Metanephros (tissue), 1 donor: ENCODE results near the gene NAA80. TPM values are rescaled to one million over a fixed set of nuclear protein-coding genes. Genes with fewer than 3 reads are reported as not detected.

ENCODE experiments used
- total RNA-seq: library from RNA; depleted of rRNA; stranded (reverse); fragments of >200 nt; gene quantifications from one replicate; pipeline ENCODE4 v1.2.3, GENCODE V29; 2014

The NAA80 gene
- total RNA-seq = 4.8 TPM

DNA sequence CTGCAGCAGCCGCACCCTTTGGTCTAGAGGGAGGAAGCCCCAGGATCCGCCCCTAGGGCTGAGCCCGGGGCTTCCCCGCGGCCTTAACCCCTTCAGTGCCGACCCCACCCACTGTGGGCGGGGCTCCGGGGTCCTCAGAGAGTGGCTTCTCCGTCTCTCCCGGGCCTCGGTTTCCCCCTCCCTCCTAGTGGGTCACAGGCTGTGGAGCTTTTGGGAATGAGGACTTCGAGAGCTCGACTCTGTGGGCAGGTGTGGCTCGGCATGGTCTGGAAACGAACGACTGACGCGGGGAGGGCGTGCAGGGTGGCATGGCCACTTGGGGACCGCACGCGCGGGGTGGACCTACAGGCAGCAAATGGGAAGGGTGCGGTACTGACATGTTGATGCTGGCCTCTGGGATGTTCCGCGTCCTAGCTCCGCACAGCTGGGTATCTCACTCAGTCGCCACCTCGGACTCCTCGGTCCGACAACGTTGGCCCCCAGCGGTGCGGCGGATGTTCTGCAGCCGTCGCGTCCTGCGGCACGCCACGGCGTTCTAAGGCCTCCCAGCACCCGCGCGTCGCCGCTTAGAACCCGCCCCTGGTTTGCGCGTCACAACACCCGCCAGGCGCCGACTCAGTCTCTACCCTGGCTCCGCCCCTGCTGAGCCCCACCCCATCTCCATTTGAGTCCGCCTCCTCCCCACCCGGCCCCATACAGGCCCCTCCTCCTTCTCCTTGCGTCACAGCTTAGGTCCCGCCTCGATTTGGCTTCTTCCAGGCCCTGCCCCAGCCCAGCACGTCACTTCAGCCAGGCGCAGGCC lies at the start of gene NAA80, which contains the start of gene HYAL3:
Gene NAA80, minus strand, starts transcription at position 570 of the 802 bp plus-strand sequence. CDS start 1,942 bp downstream, outside the sequence.
Gene HYAL3, minus strand, starts transcription at position 570 of the 802 bp plus-strand sequence. CDS start 3,803 bp downstream, outside the sequence.

GRCh38 chr3:50345586-50346234 lies 46.5 kb upstream of the NAA80 start, which contains the start of gene ZMYND10:
Gene ZMYND10 (minus strand): TSS chr3:50345732. CDS start chr3:50345579, 153 bp downstream.

GRCh38 chr3:50340448-50341329 lies 41.5 kb upstream of the NAA80 start, which contains the start of gene RASSF1:
Gene RASSF1 (minus strand): TSS chr3:50340836. CDS start chr3:50340805, 31 bp downstream.

GRCh38 chr3:50327943-50328691 lies 28.9 kb upstream of the NAA80 start, which contains the start of gene TUSC2:
Gene TUSC2 (minus strand): TSS chr3:50328223. CDS start chr3:50328099, 124 bp downstream.

DNA sequence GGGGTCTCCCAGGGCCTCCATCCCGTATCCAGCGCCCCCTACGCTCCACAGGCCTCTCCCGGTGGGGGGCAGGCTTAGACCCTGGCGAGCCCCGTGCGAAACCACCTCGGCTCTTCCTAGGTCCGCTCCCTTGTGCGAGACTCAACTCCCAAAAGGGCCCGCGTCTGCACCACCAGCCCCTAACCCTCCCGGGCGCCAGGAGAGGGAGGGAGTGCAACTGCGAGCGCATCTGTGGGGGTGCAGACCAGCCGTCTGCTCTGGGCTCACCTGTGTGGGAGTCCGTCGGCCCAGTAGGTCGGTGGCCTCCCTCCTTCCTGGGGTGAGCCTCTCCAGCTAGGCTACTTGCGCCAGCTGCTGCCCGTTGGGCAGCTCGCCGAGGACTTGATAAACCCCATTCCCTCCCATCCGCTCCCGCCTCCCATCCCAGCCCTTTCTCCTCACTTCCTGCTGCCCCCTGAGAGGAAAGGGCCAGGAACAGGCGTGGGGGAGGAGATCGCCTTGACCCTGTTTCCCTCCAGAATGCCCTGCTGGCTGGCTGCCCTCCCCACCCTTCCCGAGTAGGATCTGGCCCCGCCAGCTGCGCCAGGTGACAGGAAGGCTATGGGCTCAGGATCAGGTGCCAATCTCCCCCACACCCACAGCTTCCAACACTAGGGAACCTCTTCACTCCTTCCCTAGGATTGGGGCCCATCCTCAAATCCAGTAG lies 23.3 kb upstream of the NAA80 start, which contains the start of gene HYAL2:
Gene HYAL2, minus strand, starts transcription at position 360 of the 706 bp plus-strand sequence. CDS start 2,256 bp downstream, outside the sequence.

DNA sequence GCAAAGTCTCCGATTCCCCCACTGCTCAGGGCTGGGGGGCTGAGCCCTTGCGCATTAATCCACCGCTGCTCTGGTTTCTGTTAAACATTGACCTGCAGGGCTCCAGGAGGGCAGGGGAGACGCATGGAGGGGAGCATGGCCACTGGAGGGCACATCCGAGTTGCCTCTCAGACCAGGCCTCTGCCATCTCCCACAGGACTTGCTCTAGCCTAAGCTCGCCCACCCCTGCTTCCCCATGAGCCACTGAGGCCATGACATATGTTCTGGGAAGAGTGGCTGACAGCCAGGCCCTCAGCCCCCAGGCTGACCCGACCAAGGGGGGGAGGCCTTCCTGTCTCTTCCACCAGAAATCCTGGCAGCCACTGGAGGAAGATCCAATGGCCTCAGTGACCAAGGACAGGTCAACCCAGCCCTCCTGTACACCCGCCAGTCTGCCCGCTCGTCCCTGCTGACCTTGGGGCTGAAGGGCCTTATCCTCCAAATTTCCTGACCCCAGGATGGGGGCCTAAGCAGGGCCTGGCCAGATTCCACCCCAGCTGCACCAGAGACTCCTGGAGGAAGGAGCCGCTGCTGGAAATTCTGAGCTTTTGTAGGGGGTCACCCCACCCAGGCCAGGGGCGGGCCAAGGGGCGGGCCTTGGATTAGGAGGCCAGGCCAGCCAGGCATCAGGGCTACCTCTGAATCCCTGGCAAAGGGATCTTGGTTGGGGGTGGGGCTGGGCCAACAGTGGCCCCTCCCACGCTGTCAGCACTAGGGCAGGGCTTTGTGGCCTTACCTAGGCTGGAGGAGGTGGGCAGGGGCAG lies 4.0 kb upstream of the NAA80 start, which contains the start of gene HYAL1:
Gene HYAL1, minus strand, starts transcription at position 562 of the 803 bp plus-strand sequence. CDS start 618 bp downstream, outside the sequence.

DNA sequence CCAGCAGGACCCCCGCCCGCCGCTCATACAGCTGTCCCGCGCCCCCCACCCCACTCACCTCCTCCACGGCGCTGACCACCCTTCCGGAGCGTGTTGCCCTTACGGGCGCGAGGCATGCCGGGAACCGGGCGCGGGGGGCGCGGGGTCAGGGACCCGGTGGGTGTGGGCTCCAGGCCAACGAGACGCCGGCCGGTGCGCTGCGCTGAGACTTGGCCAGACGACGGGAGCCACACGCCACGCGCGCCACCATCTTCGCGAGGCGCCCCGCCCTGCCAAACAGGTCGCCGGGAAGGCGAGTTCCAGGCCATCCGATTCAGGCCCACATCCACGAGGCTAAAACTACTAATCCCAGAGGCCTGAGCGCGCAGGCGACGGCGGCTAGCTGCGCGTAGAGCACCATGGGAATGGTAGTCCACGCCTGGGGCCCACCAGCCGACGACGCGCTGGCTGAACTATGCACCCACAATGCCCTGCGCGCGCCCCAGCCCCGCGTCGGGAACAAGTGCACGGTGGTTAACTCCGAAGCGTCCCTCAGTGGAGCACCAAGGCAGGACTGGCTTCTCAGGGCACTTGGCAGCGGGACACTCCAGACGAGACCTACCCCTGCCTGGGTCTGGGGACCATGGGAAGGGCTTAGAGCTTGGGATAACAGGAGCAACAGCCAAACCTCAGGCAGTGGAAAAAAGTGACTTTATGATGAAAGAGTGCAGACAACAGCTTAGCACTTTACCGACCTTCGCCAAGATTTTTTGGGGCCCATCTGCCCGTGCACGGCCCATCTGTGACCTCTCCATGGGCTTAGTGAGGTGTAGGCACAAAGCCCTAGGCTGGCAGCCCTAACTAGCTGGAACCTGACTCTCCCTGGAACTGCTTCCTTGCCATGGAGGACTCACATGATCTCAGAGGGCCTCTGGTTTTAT lies 6.8 kb downstream of the NAA80 start, which contains the start of gene IFRD2:
Gene IFRD2, minus strand, starts transcription at position 271 of the 920 bp plus-strand sequence. Its CDS starts 155 bp downstream, at position 116.

DNA sequence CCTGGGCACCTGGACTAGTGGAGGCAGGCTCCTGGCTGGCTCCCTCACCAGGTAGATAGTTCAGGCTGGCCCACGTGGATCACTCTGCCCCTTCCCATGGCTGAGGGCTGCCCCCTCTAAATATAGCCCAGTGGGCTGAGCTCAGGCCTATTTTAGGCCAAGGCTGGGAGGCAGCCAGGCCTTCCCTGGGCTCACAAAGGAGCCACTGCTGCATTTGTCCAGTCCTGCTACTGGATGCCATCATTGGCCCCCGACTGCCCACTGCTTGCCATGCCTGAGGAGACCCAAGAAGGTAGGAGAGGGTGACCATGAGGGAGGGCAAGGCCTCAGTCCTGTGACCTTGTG lies 20.4 kb downstream of the NAA80 start, which contains the start of gene LSMEM2:
Gene LSMEM2, plus strand, starts transcription at position 208 of the 345 bp plus-strand sequence. Its CDS starts 27 bp downstream, at position 235.

DNA sequence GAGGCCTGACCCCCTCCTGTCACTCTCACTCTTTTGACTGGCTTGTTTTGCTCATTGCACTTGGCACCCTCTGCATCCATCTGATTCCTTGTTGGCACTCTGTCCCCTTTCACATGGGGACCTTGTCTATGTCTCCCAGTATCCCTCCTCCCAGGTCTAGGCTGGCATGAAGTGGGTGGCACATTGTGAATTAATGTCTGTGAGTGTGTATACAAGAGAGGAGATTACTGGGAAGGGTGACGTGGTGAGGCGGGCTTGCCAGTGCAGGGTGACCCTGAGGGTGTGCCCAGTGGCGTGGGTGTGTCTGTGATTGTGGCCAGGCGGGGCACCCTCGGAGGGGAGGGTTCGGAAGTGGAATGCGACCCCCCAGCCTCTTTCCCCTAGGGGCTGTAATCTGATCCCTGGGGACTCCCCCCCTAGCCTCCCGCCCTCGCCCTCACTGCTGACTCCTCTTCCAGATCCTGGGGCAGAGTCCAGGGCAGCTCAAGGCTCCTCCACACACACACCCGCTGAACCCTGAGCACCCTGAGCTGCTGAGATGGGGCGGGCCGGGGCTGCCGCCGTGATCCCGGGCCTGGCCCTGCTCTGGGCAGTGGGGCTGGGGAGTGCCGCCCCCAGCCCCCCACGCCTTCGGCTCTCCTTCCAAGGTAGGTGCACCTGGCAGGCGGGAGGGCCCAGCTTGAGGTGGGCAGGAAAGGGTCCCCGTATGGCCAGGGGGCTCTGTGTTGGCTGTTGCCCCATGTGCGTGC lies 30.3 kb downstream of the NAA80 start, which contains the start of gene SEMA3B:
Gene SEMA3B, plus strand, starts transcription at position 445 of the 749 bp plus-strand sequence. Its CDS starts 94 bp downstream, at position 539.

Other genes starting within 250 kb of the NAA80 start
- 261 TPM for gene RBM5, start 210.5 kb downstream of the NAA80 start, total RNA-seq
- gene SEMA3F, start 144.1 kb downstream of the NAA80 start, total RNA-seq = 42.8 TPM
- gene GNAT1, start 107.8 kb downstream of the NAA80 start, total RNA-seq = not detected
- 2.9 TPM for gene SLC38A3, start 94.1 kb downstream of the NAA80 start, total RNA-seq
- gene GNAI2, start 63.2 kb downstream of the NAA80 start, total RNA-seq = 159 TPM
- 70.1 TPM for gene SEMA3B, start 30.3 kb downstream of the NAA80 start, total RNA-seq
- gene LSMEM2, start 20.3 kb downstream of the NAA80 start, total RNA-seq = 3.2 TPM
- gene IFRD2, start 7.0 kb downstream of the NAA80 start, total RNA-seq = 31.7 TPM
- gene HYAL3, start within 50 bp of the NAA80 start, total RNA-seq = 3.7 TPM
- gene HYAL1, start 4.2 kb upstream of the NAA80 start, total RNA-seq = 6.3 TPM
- 128 TPM for gene HYAL2, start 23.3 kb upstream of the NAA80 start, total RNA-seq
- gene TUSC2, start 28.8 kb upstream of the NAA80 start, total RNA-seq = 10.5 TPM
- 35.8 TPM for gene RASSF1, start 41.4 kb upstream of the NAA80 start, total RNA-seq
- 3.9 TPM for gene ZMYND10, start 46.3 kb upstream of the NAA80 start, total RNA-seq
- 27.5 TPM for gene NPRL2, start 51.4 kb upstream of the NAA80 start, total RNA-seq
- gene CYB561D2, start 51.5 kb upstream of the NAA80 start, total RNA-seq = 18.0 TPM
- gene TMEM115, start 60.1 kb upstream of the NAA80 start, total RNA-seq = 37.8 TPM
- gene CACNA2D2, start 204.2 kb upstream of the NAA80 start, total RNA-seq = 10.1 TPM